Measurements from ENCODE around the gene PWWP2B.
"Not testable (repeated sequence)": the region's sequence is repeated elsewhere in the genome, so short reads cannot be mapped to it uniquely, and the experiment has no call there.

The PWWP2B gene

DNA sequence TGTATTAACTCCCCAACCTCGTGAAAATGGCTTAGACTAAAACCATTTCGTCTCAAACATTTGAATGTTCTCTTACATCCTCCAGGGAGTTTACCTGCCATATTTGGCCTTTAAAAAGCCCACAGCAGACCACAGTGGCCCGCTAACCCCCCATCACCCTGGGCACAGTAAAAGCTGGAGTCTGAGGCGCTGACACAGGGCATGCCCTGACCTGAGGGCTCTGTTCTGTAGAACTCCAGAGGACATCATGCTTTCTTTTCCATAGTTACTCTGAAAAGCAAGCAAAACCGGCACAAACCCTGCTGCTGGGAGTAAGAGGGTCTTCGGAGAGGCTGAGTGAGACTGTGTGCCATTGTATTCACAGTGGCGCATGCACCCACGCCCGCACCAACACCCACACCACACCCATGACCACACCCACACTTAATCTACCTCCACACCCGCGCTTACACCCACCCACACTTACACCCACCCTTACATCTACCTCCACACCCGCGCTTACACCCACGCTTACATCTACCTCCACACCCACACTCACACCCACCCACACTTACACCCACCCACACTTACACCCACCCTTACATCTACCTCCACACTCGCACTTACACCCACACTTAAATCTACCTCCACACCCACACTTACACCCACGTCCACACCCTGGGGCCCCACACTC is 32.9 kb upstream of the PWWP2B start:
- DNase-seq, result no peak

GRCh38 chr10:132364594-132364970 is 32.4 kb upstream of the PWWP2B start:
- DNase-seq, result no peak

- no peak for DNase-seq
Measured at GRCh38 chr10:132365102-132365501, 31.9 kb upstream of the PWWP2B start.

DNA sequence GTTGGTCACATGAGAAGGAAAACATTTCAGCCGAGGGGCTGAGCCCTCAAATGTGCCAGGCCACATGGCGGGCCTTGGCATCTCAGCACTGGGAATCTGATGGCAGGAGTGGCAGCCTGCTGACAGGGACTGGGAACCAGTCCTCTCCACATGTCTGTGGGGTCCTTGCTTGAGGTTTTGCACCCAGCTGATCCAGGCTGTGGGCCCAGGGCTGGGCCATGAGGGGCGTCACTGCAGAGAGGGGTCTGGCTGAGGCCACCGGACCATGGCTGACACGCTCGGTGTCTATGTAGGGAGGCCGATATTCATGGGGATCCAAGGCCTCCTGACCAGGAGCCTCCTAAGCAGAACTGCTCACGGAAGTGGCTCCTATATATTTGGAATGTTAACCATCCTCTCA is 31.0 kb upstream of the PWWP2B start:
- DNase-seq, result no peak

DNA sequence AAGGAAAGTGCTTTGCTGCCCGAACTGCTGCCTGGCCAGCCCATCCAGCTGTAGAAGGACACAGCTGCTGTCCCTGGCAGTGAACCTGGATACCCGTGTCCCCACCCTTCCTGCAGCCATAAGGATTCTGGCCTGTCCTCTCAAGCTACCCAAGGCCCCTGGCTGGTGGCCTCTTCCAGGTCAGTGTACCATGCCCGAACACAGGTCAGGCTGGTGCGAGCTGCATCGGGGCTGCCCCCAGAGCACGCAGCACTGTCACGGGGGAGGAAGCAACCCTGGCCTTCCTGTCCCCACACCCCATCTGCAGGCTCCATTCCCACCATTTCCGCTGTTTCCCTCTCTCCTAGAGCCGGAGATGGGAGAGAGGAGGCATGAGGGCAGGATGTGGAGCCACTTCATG is 30.5 kb upstream of the PWWP2B start:
- DNase-seq, result no peak

GRCh38 chr10:132368391-132368790 is 28.6 kb upstream of the PWWP2B start:
- no peak for DNase-seq

DNA sequence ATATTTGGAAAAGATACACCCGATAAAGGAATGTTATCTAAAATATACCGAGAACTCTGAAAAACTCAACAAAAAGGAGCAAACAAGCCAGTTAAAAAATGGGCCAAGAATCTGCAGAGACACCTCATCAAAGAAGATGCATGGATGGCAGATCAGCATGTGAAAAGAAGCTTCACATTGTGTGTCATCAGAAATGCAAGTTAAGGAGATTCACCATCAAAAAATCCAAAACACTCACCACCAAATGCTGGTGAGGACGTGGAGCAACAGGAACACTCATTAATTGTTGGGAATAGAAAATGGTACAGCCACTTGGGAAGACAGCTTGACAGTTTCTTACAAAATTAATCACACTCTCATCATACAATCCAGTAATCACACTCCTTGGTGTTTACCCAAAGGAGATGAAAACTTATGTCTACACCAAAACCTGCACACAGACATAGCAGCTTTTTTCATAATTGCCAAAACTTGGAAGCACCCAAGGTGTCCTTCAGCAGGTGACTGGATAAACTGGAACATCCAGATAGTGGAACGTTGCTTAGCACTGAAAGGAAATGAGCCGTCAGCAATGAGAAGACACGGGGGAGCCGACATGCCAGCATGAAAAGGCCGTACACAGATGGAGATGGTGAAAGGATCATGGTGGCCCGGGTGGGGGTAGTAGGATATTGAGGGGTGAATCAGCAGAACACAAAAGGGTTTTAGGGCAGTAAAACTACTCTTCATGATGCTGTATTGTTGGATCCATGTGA is 27.9 kb upstream of the PWWP2B start:
- no peak for DNase-seq

DNA sequence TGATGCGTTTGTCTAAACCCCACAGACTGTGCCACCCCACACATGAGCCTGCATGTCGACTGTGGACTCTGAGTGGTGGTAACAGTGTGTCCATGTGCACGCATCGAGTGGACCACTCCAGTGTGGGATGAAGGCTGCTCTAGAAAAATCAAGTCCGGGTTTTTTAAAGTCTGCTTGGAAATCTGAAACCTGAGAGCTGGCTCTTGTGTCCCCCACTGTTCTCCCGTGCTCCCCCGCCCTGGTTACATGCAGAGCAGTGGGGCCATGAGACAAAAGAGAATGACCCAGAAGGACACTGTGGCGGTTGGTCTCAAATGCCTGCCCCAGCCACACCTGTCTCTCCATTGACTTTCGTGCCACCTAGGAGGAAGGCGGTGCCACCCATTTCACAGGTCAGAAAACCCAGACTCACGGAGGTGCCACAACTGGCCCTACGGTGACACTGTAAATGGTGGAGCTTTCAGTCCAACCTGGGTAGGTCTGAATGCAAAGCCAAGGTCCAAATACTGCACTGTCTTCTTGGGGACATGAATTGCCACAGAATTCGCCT is 27.3 kb upstream of the PWWP2B start:
- no peak for DNase-seq

DNA sequence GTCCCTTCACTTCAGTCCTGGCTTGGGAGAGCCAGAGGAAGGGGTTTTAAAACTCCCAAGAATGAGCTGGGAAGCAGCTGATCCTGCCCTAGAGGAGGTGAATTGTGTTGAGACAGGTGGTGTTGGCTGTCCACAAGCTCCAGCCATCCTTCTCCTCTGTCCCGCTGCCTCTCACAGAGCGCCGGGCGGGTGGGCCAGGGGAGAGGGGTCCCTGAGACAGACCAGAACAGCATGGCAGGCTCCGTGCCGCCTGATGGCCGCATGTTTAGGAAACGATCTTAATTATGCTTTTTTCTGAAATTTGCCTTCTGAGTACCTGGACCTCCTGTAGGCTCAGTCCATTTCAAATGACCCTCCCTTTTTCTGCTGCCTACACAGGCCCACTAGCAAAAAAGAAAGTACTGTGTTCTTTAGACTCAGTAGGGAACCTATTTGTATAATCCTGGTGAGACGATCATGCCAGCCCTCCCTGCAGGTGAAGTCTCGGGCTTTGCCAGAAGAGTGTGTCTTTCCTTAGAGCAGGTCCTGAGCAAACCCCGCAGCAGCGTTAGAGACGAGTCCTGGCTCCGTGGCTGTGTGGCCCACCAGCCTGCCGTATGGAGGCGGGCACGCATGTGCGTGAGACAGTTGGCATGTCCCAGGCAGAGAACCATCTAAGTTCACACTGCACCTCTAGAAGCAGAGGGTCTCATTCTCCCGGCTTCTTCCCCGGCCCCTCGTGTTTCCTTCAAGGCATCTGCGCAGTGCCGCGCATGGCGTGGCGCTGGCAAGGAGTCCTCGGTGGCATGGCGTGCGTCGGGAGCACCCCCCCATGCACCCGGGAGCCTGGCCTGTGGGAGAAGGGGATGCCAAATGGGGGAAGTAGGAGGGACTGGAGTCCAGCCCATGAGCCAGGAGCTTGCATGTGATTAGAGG is 26.3 kb upstream of the PWWP2B start:
- no peak for DNase-seq

DNA sequence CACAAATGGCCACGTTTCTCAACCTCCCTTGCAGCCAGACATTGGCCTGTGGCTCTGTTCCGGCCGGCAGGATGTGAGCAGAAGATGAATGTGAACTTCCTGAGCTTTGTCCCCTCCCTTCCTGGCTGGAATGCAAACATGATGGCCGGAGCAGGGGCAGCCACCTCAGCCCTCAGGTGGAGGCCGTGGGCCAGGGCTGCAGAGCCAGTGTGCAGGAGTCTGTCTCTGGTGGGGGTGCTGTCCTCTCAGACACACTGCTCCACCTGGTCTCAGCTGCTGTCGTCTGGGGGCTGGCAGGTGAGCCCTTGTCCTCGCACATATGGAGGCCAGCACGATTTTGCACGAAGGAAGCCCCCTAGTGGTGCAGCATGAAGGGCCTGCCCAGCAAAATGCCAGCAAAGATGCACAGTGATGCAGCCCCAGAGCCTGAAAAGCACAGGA is 25.3 kb upstream of the PWWP2B start:
- no peak for DNase-seq

DNA sequence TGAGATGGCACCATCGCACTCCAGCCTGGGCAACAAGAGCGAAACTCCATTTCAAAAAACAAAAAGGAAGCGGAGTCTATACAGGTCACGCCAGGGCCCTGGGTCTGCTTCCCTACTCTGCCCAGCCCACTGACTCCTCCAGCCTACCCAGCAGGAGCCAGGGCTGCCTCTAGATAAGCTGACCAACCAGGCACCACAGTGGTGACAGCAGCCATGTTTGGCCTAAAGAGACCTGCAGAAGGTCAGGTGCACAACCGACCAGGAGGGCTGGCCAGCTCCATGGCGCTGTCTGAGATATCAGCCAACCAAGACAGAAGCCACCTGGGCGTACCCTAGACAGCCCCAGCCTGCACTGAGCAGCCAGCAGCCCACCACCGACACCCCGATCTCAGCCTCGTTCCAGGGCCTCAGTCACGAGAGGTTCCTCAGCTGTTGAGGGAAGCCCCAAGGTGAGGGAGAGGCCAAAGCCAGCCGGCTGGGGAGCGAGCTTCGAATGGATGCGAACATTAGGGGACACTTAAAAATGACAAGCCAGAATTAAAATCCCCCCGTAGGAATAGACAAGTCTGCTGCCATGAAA is 24.4 kb upstream of the PWWP2B start:
- DNase-seq, result no peak

GRCh38 chr10:132373241-132373955 is 23.6 kb upstream of the PWWP2B start:
- no peak for DNase-seq

- DNase-seq, result no peak
Measured at GRCh38 chr10:132374176-132374575, 22.8 kb upstream of the PWWP2B start.

DNA sequence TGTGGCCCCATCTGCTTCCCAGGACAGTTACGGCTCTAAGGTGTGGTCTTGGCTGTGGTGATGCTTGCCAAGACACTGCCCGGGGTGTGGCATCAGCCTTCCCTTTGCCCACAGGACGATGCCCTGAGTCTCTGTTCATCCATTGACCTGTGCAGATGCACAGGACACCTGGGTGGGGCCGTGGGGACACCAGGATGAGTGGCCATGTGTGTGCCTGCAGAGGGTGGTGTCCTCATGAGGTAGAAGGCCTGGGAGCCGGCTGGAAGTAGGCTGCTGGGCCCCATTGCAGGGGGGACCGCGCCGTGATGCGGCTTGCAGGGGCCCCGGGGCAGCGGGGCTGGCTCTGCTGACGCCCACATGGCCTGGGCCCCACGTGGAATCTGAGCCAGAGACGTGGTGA is 22.4 kb upstream of the PWWP2B start:
- no peak for DNase-seq

DNA sequence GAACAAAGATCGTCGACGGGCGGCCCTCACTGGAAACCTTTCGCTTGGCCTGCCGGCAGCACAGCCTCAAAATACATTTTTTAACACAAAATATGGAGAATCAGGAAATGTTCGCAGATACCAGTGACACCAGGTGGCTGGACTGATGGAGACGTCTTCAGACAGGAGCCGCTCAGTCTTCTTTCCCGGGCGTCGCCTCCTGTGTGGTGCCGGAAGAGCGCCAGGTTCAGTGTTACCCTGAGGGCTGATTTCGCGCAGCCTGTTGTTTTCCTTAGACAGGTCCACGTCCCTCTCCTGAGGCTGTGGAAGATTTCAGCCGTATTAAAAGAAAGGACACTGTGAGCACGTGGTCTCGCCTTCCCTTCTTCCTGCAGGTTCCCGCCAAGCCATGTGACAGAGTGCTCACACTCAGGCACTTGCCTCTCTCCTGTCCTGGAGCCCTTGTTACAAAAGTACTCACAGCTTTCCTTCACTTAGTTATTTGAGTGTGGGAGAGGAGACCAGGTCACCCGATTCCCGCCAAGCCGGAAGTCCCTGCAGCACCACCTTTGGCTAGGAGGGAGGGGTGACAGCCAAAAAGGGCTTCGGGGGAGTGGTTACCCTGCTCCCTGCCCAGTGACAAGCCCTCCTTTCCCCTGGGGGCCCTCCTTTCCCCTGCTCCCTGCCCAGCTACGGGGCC is 21.7 kb upstream of the PWWP2B start:
- no peak for DNase-seq

DNA sequence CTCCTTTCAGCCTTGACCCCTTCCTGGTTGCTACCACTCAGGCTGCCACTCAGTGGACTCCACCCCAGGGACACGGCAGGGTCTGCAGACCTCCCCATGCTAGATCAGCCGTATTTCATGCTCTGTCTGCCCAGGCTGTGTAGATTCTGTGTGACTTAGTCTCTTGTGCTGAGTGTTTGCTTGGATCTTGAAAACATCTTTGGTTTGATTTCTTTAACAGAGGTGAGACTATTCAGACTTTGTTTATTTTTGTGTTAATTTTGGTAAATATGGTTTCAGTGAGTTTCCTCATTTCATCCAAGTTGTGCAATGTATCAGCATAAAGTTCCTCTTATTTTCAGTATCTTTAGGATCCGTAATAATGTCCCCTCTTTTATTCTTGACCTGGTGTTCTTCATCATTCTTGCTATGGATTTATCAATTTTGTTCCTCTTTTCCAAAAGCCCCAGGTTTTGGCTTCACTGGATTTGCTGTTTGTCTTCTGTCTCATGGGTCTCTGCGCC is 21.2 kb upstream of the PWWP2B start:
- no peak for DNase-seq

- DNase-seq, result no peak
Measured at GRCh38 chr10:132376394-132376851, 20.6 kb upstream of the PWWP2B start.

GRCh38 chr10:132377326-132377725 is 19.7 kb upstream of the PWWP2B start:
- DNase-seq, result no peak

- not testable (repeated sequence) for DNase-seq
Measured at GRCh38 chr10:132379026-132379425, 18.0 kb upstream of the PWWP2B start.

- not testable (repeated sequence) for DNase-seq
Measured at GRCh38 chr10:132380986-132381385, 16.0 kb upstream of the PWWP2B start.

DNA sequence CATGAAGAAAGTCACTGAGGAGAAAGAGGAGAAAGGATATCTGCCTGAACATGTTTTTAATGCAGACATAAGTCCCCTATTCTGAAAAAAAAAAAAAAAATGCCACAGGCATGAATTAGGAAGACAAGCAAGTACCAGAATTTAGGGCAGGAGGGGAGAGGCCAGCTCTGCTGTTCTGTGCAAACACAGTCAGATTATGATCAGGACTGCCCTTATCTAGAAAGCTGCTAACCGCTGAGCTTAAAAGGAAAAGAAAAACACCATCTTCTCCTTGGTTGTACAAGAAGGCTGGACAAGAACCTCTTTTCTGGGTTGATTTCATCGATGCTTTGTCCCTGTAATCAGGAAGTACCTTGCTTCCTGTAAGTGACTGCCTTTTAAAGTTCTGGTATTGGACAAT is 15.3 kb upstream of the PWWP2B start:
- DNase-seq, result no peak
